ENCODE data around the gene RALGPS1.

DNA sequence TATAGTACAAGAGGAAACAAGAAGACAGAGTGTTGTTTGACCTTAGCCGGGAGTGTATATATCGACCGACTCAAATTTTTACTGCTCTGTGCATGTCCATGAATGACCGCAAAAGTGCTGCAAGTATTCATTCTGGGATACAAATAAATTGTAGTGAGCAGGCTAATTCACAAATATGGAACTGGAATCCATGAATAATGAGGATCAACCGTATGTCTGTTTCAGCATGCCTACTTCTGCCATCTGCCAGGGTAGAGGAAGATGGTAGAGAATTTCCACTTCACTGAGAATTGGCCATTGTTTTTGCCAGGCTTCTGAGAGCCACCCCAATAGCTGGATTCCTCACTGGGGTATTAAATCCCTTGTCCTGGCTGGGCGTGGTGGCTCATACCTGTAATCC is 8.5 kb upstream of the RALGPS1 start:
- TF ChIP-seq, protein P1, sequence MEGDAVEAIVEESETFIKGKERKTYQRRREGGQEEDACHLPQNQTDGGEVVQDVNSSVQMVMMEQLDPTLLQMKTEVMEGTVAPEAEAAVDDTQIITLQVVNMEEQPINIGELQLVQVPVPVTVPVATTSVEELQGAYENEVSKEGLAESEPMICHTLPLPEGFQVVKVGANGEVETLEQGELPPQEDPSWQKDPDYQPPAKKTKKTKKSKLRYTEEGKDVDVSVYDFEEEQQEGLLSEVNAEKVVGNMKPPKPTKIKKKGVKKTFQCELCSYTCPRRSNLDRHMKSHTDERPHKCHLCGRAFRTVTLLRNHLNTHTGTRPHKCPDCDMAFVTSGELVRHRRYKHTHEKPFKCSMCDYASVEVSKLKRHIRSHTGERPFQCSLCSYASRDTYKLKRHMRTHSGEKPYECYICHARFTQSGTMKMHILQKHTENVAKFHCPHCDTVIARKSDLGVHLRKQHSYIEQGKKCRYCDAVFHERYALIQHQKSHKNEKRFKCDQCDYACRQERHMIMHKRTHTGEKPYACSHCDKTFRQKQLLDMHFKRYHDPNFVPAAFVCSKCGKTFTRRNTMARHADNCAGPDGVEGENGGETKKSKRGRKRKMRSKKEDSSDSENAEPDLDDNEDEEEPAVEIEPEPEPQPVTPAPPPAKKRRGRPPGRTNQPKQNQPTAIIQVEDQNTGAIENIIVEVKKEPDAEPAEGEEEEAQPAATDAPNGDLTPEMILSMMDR (IDR thresholded peaks at IDR 0.05 in 8 of 11, conservative IDR thresholded peaks at IDR 0.05 in 3 of 11), result no peak
- no peak for TF ChIP-seq POLR2A (IDR thresholded peaks at IDR 0.05)
- TF ChIP-seq POLR2AphosphoS5 (IDR thresholded peaks at IDR 0.05), result no peak
